GM18867 (cell line): ENCODE data around the gene GAS2L2.

Source experiments
- ATAC-seq: cut with Tn5 transposase; IDR thresholded peaks from one replicate; pipeline ENCODE4 v1.9.1; 2021; ENCODE audit warnings: mild to moderate bottlenecking, moderate library complexity; ENCODE audit not compliant: unreplicated experiment

The GAS2L2 gene

GRCh38 chr17:35748341-35748841, 4.6 kb downstream of the GAS2L2 start:
- no peak for ATAC-seq

- ATAC-seq, result no peak
Observed at GRCh38 chr17:35747540-35748017, 5.5 kb downstream of the GAS2L2 start.

- ATAC-seq, result no peak
Observed at GRCh38 chr17:35745749-35746320, 7.2 kb downstream of the GAS2L2 start.

- ATAC-seq, result no peak
Observed at GRCh38 chr17:35745246-35745645, 7.8 kb downstream of the GAS2L2 start.

- ATAC-seq, result no peak
Observed at GRCh38 chr17:35744830-35745229, 8.2 kb downstream of the GAS2L2 start.

GRCh38 chr17:35743626-35744328, 9.3 kb downstream of the GAS2L2 start:
- no peak for ATAC-seq

GRCh38 chr17:35742896-35743477, 10.1 kb downstream of the GAS2L2 start:
- ATAC-seq, result no peak

- ATAC-seq, result no peak
Observed at GRCh38 chr17:35742496-35742895, 10.5 kb downstream of the GAS2L2 start.

GRCh38 chr17:35740997-35741931, 11.8 kb downstream of the GAS2L2 start:
- no peak for ATAC-seq

GRCh38 chr17:35740216-35740615, 12.8 kb downstream of the GAS2L2 start:
- ATAC-seq, result no peak

GRCh38 chr17:35738519-35739133, 14.4 kb downstream of the GAS2L2 start:
- ATAC-seq, result no peak

GRCh38 chr17:35736236-35736635, 16.8 kb downstream of the GAS2L2 start:
- no peak for ATAC-seq

GRCh38 chr17:35735036-35735805, 17.8 kb downstream of the GAS2L2 start:
- no peak for ATAC-seq

GRCh38 chr17:35734396-35734795, 18.6 kb downstream of the GAS2L2 start:
- ATAC-seq, result no peak

GRCh38 chr17:35733366-35733765, 19.7 kb downstream of the GAS2L2 start:
- no peak for ATAC-seq

- no peak for ATAC-seq
Observed at GRCh38 chr17:35732806-35733136, 20.3 kb downstream of the GAS2L2 start.

GRCh38 chr17:35731917-35732805, 20.9 kb downstream of the GAS2L2 start:
- no peak for ATAC-seq

- ATAC-seq, result no peak
Observed at GRCh38 chr17:35731239-35731916, 21.7 kb downstream of the GAS2L2 start, which contains the start of gene RASL10B. Gene RASL10B (plus strand): TSS chr17:35731639. CDS start chr17:35735185, 3,546 bp downstream.
